ENCODE data around the gene LRIG1.

DNA sequence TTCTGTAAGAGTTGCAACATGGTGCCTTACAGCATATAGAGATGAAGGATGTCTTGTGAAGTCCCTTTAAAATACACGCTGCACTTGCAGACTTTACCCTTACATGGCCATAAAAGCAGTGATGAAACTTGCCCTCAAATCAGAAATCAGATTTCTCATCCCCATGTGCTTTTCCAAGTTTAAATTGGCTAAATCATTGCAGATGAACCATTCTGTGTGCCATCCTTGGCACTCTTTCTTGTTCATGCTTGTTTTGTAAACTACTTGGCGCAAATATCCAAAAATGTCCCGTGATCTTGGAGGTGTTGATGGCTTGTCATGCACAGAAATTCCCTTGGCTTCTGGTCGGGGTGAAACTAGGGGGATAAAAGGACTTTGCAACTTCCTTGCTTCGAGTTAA lies 135.7 kb downstream of the LRIG1 start:
- no peak for TF ChIP-seq POLR2A (IDR thresholded peaks at IDR 0.05; ENCODE audit: low read depth, low read length)
- no peak for TF ChIP-seq POLR2AphosphoS5 (IDR thresholded peaks at IDR 0.05; ENCODE audit: low read depth, low read length)

Data from GM12892 (cell line).